ENCODE data around the gene PLAC9.

GRCh38 chr10:80158126-80158525 is 25.6 kb downstream of the PLAC9 start:
- no peak for TF ChIP-seq POLR2AphosphoS5 (IDR thresholded peaks at IDR 0.05; ENCODE audit: low read depth, low read length)
- no peak for TF ChIP-seq TAF1 (IDR thresholded peaks at IDR 0.05; ENCODE audit: low read depth, low read length)
